NOMO-1 treated with DMSO at 0.1 percent for 48 hours (cell line): Measurements from ENCODE around the gene GYS1.
"Not testable (repeated sequence)": the region's sequence is repeated elsewhere in the genome, so short reads cannot be mapped to it uniquely, and the experiment has no call there.

Experiments
- DNase-seq: peaks from one replicate; lab custom pipeline; 2025; ENCODE audit not compliant: unreplicated experiment; lab: John Stamatoyannopoulos, UW

GYS1 gene

GRCh38 chr19:48946463-48947257, 46.4 kb downstream of the GYS1 start:
- DNase-seq = no peak

- no peak for DNase-seq
Measured at GRCh38 chr19:48945817-48946216, 47.3 kb downstream of the GYS1 start.

- DNase-seq = no peak
Measured at GRCh38 chr19:48945415-48945814, 47.7 kb downstream of the GYS1 start.

- DNase-seq = no peak
Measured at GRCh38 chr19:48943081-48943480, 50.0 kb downstream of the GYS1 start.

GRCh38 chr19:48940902-48941301, 52.2 kb downstream of the GYS1 start:
- DNase-seq = no peak

- DNase-seq = no peak
Measured at GRCh38 chr19:48938256-48938655, 54.9 kb downstream of the GYS1 start.

GRCh38 chr19:48935864-48936263, 57.2 kb downstream of the GYS1 start:
- DNase-seq = no peak

- no peak for DNase-seq
Measured at GRCh38 chr19:48934837-48935236, 58.3 kb downstream of the GYS1 start.

GRCh38 chr19:48933382-48933932, 59.7 kb downstream of the GYS1 start, which contains the start of gene DHDH:
Gene DHDH, plus strand, starts transcription at chr19:48933699. Its CDS starts 23 bp downstream, at chr19:48933722.
- DNase-seq = peak; percentile 74

GRCh38 chr19:48928164-48929025, 64.7 kb downstream of the GYS1 start:
- no peak for DNase-seq

GRCh38 chr19:48927692-48928091, 65.4 kb downstream of the GYS1 start:
- DNase-seq = not testable (repeated sequence)

- peak; percentile 4 for DNase-seq
Measured at GRCh38 chr19:48926909-48927308, 66.2 kb downstream of the GYS1 start.

GRCh38 chr19:48925890-48926289, 67.2 kb downstream of the GYS1 start:
- DNase-seq = not testable (repeated sequence)

- DNase-seq = no peak
Measured at GRCh38 chr19:48925240-48925843, 67.8 kb downstream of the GYS1 start.

GRCh38 chr19:48922548-48923490, 70.3 kb downstream of the GYS1 start:
- no peak for DNase-seq

- DNase-seq = no peak
Measured at GRCh38 chr19:48921721-48922500, 71.2 kb downstream of the GYS1 start.

GRCh38 chr19:48920949-48921348, 72.2 kb downstream of the GYS1 start:
- no peak for DNase-seq

GRCh38 chr19:48919271-48919670, 73.8 kb downstream of the GYS1 start:
- DNase-seq = not testable (repeated sequence)

- DNase-seq = peak; percentile 1
Measured at GRCh38 chr19:48918801-48919247, 74.3 kb downstream of the GYS1 start.
